OCI-LY1 (cell line): ENCODE measurements around the gene PCDH19.

Experiments used
- H2AFZ ChIP-seq: fragments of 200-600 bp; sonication (generic), shearing (Covaris generic); 2 replicates; pipeline ENCODE4 v1.6.0; 2014; ENCODE audit warnings: antibody characterized with exemption, mild to moderate bottlenecking, low read length
- H3F3A ChIP-seq: fragments of 200-600 bp; sonication (generic), shearing (Covaris generic); 2 replicates; pipeline ENCODE4 v1.6.0; 2014; ENCODE audit warnings: mild to moderate bottlenecking, antibody characterized with exemption, low read length, moderate library complexity; ENCODE audit not compliant: insufficient read depth
- H3K27ac ChIP-seq: fragments of 200-600 bp; sonication (generic); 2 replicates; pipeline ENCODE4 v1.5.1; 2014; ENCODE audit warnings: low read length, mixed run types, mild to moderate bottlenecking, low read depth; ENCODE audit not compliant: poor library complexity, severe bottlenecking
- H3K27me3 ChIP-seq: fragments of 200-600 bp; sonication (generic); 2 replicates; pipeline ENCODE4 v1.6.0; 2014; ENCODE audit warnings: antibody characterized with exemption, mild to moderate bottlenecking, low read length, moderate library complexity; ENCODE audit not compliant: insufficient read depth
- H3K36me3 ChIP-seq: fragments of 200-600 bp; sonication (generic); 2 replicates; pipeline ENCODE4 v1.6.1; 2014; ENCODE audit warnings: mild to moderate bottlenecking, antibody characterized with exemption, low read length, moderate library complexity, mixed read lengths; ENCODE audit not compliant: insufficient read depth
- H3K4me1 ChIP-seq: fragments of 200-600 bp; sonication (generic); 2 replicates; pipeline ENCODE4 v1.5.1; 2014; ENCODE audit warnings: mild to moderate bottlenecking, low read length, moderate library complexity; ENCODE audit not compliant: insufficient read depth, severe bottlenecking
- H3K4me2 ChIP-seq: fragments of 200-600 bp; sonication (generic), shearing (Covaris generic); 2 replicates; pipeline ENCODE4 v1.6.1; 2014; ENCODE audit warnings: low read length
- H3K4me3 ChIP-seq: fragments of 200-600 bp; sonication (generic); 2 replicates; pipeline ENCODE4 v1.5.1; 2014; ENCODE audit warnings: low read length, low read depth, mild to moderate bottlenecking, mixed read lengths; ENCODE audit not compliant: poor library complexity, severe bottlenecking
- H3K79me2 ChIP-seq: fragments of 200-600 bp; shearing (Covaris generic); 2 replicates; pipeline ENCODE4 v1.6.1; 2016; ENCODE audit warnings: mixed run types, low read length, mixed read lengths; ENCODE audit not compliant: insufficient read depth
- H3K9ac ChIP-seq: fragments of 200-600 bp; sonication (generic), shearing (Covaris generic); 2 replicates; pipeline ENCODE4 v1.6.1; 2014; ENCODE audit warnings: mild to moderate bottlenecking, low read length, mixed read lengths
- H3K9me2 ChIP-seq: fragments of 200-600 bp; sonication (generic), shearing (Covaris generic); 2 replicates; pipeline ENCODE4 v1.6.1; 2014; ENCODE audit warnings: low read depth, mild to moderate bottlenecking, low read length, mixed read lengths
- H3K9me3 ChIP-seq: fragments of 200-600 bp; shearing (Covaris generic); 2 replicates; pipeline ENCODE4 v1.6.1; 2014; ENCODE audit warnings: low read length, mixed read lengths
- H4K20me1 ChIP-seq: fragments of 200-600 bp; sonication (generic), shearing (Covaris generic); 2 replicates; pipeline ENCODE4 v1.6.0; 2016; ENCODE audit warnings: mild to moderate bottlenecking, low read length; ENCODE audit not compliant: insufficient read depth
- EZH2 ChIP-seq: fragments of 200-600 bp; sonication (generic), shearing (Covaris generic); IDR thresholded peaks from 2 replicates; pipeline ENCODE4 v1.8.0; 2017; ENCODE audit warnings: borderline replicate concordance, mixed run types, mild to moderate bottlenecking, antibody characterized with exemption, low read length, moderate library complexity, mixed read lengths
- TF ChIP-seq, protein P1 (sequence below): fragments of 200-600 bp; sonication (generic), shearing (Covaris generic); IDR thresholded peaks from 2 replicates; pipeline ENCODE4 v1.5.1; 2017; ENCODE audit warnings: mild to moderate bottlenecking, antibody characterized with exemption, low read length, moderate library complexity, mixed read lengths

PCDH19 gene

DNA sequence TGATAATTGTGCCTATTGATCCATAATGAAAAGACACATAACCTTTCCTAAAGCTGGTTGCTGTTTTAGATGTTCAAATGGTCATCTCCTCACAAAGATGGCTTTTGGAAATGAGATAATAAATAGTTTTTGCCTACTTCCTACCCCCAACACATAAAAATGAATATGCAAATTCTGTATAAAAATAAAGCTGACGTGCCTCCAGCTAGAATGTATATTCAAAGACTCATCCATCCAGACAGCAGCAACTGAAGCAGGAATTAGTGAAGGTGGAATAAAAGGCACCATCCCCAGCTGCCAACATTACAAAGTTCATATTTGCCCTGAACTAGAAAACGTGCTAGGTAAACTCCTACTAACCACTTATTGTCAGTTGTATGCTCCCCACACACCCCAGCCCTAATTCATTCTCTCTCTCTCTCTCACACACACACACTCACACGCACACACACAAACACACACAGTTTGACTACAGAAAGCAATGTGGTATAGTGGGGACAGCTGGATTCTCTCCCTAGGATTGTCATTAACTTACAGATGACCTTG is 53.6 kb downstream of the PCDH19 start:
- no peak overlapping the region for H3K9ac ChIP-seq
- no peaks in the 10 kb centered on the region for H3F3A ChIP-seq
- no peaks in the 10 kb centered on the region for H3K4me1 ChIP-seq
- no peak overlapping the region for H2AFZ ChIP-seq
- no peaks in the 10 kb centered on the region for H3K9me2 ChIP-seq
- no peaks in the 10 kb centered on the region for H3K27me3 ChIP-seq
- H3K4me2 ChIP-seq = no peak overlapping the region
- no peak overlapping the region for H3K27ac ChIP-seq
- no peaks in the 10 kb centered on the region for H3K9me3 ChIP-seq
- H4K20me1 ChIP-seq = no peaks in the 10 kb centered on the region
- no peak overlapping the region for H3K4me3 ChIP-seq
- H3K36me3 ChIP-seq = no peaks in the 10 kb centered on the region
- H3K79me2 ChIP-seq = no peaks in the 10 kb centered on the region
- TF ChIP-seq EZH2 = no peak
- TF ChIP-seq, protein P1, sequence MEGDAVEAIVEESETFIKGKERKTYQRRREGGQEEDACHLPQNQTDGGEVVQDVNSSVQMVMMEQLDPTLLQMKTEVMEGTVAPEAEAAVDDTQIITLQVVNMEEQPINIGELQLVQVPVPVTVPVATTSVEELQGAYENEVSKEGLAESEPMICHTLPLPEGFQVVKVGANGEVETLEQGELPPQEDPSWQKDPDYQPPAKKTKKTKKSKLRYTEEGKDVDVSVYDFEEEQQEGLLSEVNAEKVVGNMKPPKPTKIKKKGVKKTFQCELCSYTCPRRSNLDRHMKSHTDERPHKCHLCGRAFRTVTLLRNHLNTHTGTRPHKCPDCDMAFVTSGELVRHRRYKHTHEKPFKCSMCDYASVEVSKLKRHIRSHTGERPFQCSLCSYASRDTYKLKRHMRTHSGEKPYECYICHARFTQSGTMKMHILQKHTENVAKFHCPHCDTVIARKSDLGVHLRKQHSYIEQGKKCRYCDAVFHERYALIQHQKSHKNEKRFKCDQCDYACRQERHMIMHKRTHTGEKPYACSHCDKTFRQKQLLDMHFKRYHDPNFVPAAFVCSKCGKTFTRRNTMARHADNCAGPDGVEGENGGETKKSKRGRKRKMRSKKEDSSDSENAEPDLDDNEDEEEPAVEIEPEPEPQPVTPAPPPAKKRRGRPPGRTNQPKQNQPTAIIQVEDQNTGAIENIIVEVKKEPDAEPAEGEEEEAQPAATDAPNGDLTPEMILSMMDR = no peak

DNA sequence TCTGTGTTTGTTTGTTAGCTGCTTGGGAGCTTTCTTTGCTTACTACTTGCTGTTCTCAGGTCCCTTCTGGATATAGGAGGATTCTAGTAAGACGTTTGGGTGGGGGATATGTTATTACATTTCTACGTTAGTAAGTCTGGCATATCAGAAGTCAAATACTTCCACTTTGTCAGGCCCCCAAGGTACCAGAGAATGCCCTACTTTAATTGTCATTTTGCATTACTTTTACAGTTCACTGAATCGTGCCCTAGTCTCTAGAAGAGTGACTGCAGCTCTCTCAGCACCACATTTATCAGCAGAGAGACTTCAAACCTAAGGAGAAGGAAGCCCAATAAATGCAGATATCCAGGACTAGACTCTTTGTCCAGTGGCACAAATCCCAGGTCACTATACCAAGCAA is 54.4 kb downstream of the PCDH19 start:
- Histone ChIP-seq H2AFZ (no peak overlapping the region), H4K20me1 (no peaks in the 10 kb centered on the region), H3K4me2 (no peak overlapping the region), H3K27me3 (no peaks in the 10 kb centered on the region), H3K79me2 (no peaks in the 10 kb centered on the region), H3K9ac (no peak overlapping the region), H3K4me3 (no peak overlapping the region), H3K4me1 (no peaks in the 10 kb centered on the region), H3F3A (no peaks in the 10 kb centered on the region), H3K36me3 (no peaks in the 10 kb centered on the region), H3K27ac (no peak overlapping the region), H3K9me2 (no peaks in the 10 kb centered on the region), H3K9me3 (no peaks in the 10 kb centered on the region)
- TF ChIP-seq EZH2 = no peak
- TF ChIP-seq, protein P1 = no peak

DNA sequence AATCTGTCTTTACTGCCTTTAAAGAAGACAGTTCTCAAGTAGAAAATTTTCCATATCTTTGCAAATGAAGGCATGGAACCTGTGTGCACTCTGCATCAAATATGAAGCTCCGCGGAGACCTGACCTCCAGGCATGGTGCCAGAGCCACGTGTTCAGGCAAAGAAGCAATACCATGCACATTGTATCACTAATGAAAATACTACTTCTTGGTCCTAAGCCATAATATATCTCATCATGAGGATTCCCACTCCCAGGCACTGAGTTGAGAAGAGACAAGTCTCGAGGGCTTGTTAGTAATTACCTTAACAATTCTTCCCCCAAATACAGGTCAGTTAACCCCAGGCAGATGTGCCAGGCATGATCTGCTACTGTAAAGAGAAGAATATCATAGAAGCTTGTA is 56.7 kb downstream of the PCDH19 start:
- Histone ChIP-seq H3K9ac (no peak overlapping the region), H3K4me3 (no peak overlapping the region), H3K4me1 (no peaks in the 10 kb centered on the region), H3K36me3 (no peaks in the 10 kb centered on the region), H4K20me1 (no peaks in the 10 kb centered on the region), H2AFZ (no peak overlapping the region), H3F3A (no peaks in the 10 kb centered on the region), H3K4me2 (no peak overlapping the region), H3K79me2 (no peaks in the 10 kb centered on the region), H3K9me2 (no peaks in the 10 kb centered on the region), H3K9me3 (no peaks in the 10 kb centered on the region), H3K27me3 (no peaks in the 10 kb centered on the region), H3K27ac (no peak overlapping the region)
- no peak for TF ChIP-seq EZH2
- TF ChIP-seq, protein P1 = no peak
